SK-N-SH (cell line): ENCODE measurements around the gene COLEC12. TPM values are rescaled to one million over a fixed set of nuclear protein-coding genes. Genes with fewer than 3 reads are reported as not detected.
"Not testable (repeated sequence)": the region's sequence is repeated elsewhere in the genome, so short reads cannot be mapped to it uniquely, and the experiment has no call there.

Experiments
- CTCF ChIA-PET: fragments of 300-600, 350-600 bp; formaldehyde crosslinking; extraction: SDS; loops from one replicate; lab custom pipeline; 2021; lab: Yijun Ruan, JAX
- POLR2A ChIA-PET: fragments of 350-600 bp; sonication (Branson Sonifier 250); formaldehyde crosslinking; extraction: SDS; loops from one replicate; lab custom pipeline; 2020; ENCODE audit warnings: antibody characterized with exemption, inconsistent platforms; lab: Yijun Ruan, JAX
- DNase-seq: peaks from one replicate; pipeline ENCODE4 v3.0.0; 2012
- H2AFZ ChIP-seq: fragments of 200-600 bp; sonication (generic); 2 replicates; pipeline ENCODE4 v1.8.1; 2016; ENCODE audit warnings: antibody characterized with exemption, mild to moderate bottlenecking, low read depth
- H3F3A ChIP-seq: fragments of 200-600 bp; sonication (generic); replicated peaks from 2 replicates; pipeline ENCODE3; 2016; ENCODE audit warnings: antibody characterized with exemption, mild to moderate bottlenecking; ENCODE audit not compliant: insufficient read depth
- H3K27ac ChIP-seq, 2 experiments: fragments of 200-500 bp in 1 of 2; fragments of 200-600 bp in 1 of 2; sonication (Bioruptor generic) in 1 of 2; sonication (generic), shearing (Covaris generic) in 1 of 2; 2 replicates each; pipeline versions ENCODE4 v1.5.1 to v1.6.1; 2014 to 2016; ENCODE audit warnings: low read depth in 2 of 2, inconsistent platforms in 1 of 2, low read length in 1 of 2, mild to moderate bottlenecking in 1 of 2, mixed read lengths in 1 of 2
- H3K27me3 ChIP-seq: fragments of 200-600 bp; sonication (generic), shearing (Covaris generic); 2 replicates; pipeline ENCODE4 v1.6.1; 2016; ENCODE audit warnings: mixed run types; ENCODE audit not compliant: insufficient read depth
- H3K36me3 ChIP-seq, 2 experiments: fragments of 200-500 bp in 1 of 2; fragments of 200-600 bp in 1 of 2; sonication (Bioruptor generic) in 1 of 2; sonication (generic) in 1 of 2; replicated peaks in 1 of 2; 2 replicates each; pipeline versions ENCODE3 to v1.5.1; 2014 to 2016; ENCODE audit warnings: low read length in 1 of 2, mild to moderate bottlenecking in 1 of 2; ENCODE audit not compliant: insufficient read depth in 2 of 2, control insufficient read depth in 1 of 2
- H3K4me1 ChIP-seq, 2 experiments: fragments of 200-500 bp in 1 of 2; fragments of 200-600 bp in 1 of 2; sonication (Bioruptor generic) in 1 of 2; sonication (generic), shearing (Covaris generic) in 1 of 2; 2 replicates each; pipeline versions ENCODE4 v1.5.1 to v1.6.1; 2014 to 2016; ENCODE audit warnings: low read depth in 1 of 2, low read length in 1 of 2, mixed run types in 1 of 2; ENCODE audit not compliant: insufficient read depth in 2 of 2, control insufficient read depth in 1 of 2
- H3K4me2 ChIP-seq: fragments of 200-600 bp; sonication (generic), shearing (Covaris generic); 2 replicates; pipeline ENCODE4 v1.6.1; 2017; ENCODE audit warnings: mixed run types
- H3K4me3 ChIP-seq, 2 experiments: fragments of 200-500 bp in 1 of 2; fragments of 200-600 bp in 1 of 2; sonication (Bioruptor generic) in 1 of 2; sonication (generic), shearing (Covaris generic) in 1 of 2; 2 replicates each; pipeline versions ENCODE4 v1.5.1 to v1.8.1; 2014 to 2016; ENCODE audit warnings: low read depth in 2 of 2, inconsistent platforms in 1 of 2, low read length in 1 of 2, mild to moderate bottlenecking in 1 of 2, mixed read lengths in 1 of 2, moderate library complexity in 1 of 2
- H3K79me2 ChIP-seq: fragments of 200-600 bp; sonication (generic); 2 replicates; pipeline ENCODE4 v1.8.1; 2017; ENCODE audit warnings: mild to moderate bottlenecking; ENCODE audit not compliant: insufficient read depth
- H3K9ac ChIP-seq: fragments of 200-600 bp; sonication (generic); 2 replicates; pipeline ENCODE4 v1.6.1; 2017; ENCODE audit warnings: mixed run types
- H3K9me2 ChIP-seq: fragments of 200-600 bp; sonication (generic); 2 replicates; pipeline ENCODE4 v1.6.1; 2017; ENCODE audit warnings: mixed run types
- H3K9me3 ChIP-seq: fragments of 200-600 bp; sonication (generic); 2 replicates; pipeline ENCODE4 v1.6.1; 2017; ENCODE audit warnings: mixed run types, mild to moderate bottlenecking, moderate library complexity
- H4K20me1 ChIP-seq: fragments of 200-600 bp; sonication (generic); 2 replicates; pipeline ENCODE4 v1.6.1; 2017; ENCODE audit warnings: mild to moderate bottlenecking, mixed run types; ENCODE audit not compliant: insufficient read depth
- ELF1 ChIP-seq: IDR thresholded peaks from 2 replicates; pipeline ENCODE4 v1.4.0; 2012
- JUND ChIP-seq: IDR thresholded peaks from 2 replicates; pipeline ENCODE4 v1.4.0; 2012
- NFIC ChIP-seq: IDR thresholded peaks from 2 replicates; pipeline ENCODE4 v1.4.0; 2012; ENCODE audit warnings: borderline replicate concordance
- RAD21 ChIP-seq: IDR thresholded peaks from 2 replicates; pipeline ENCODE4 v1.6.1; 2012; ENCODE audit warnings: mild to moderate bottlenecking, low read length
- WGBS: methylation state at CpG from one replicate; pipeline ENCODE4 v1.1.6; 2017; ENCODE audit warnings: low lambda C conversion rate; 5-methylcytosine and 5-hydroxymethylcytosine counted together
- polyA plus RNA-seq, 3 experiments: library from polyadenylated mRNA; depleted of rRNA; stranded (reverse); fragments of >200 nt; gene quantifications; 2 replicates each; pipeline ENCODE4 v1.2.3, GENCODE V29; 2012
- TF ChIP-seq, protein P1 (sequence below): fragments of 200-600 bp; sonication (generic); IDR thresholded peaks from 2 replicates; pipeline ENCODE4 v1.6.1; 2017; ENCODE audit warnings: antibody characterized with exemption, mild to moderate bottlenecking, moderate library complexity
- TF ChIP-seq, protein P2 (sequence below): IDR thresholded peaks from 2 replicates; pipeline ENCODE4 v1.4.0; 2012; ENCODE audit warnings: low read depth, borderline replicate concordance
- TF ChIP-seq, protein P3 (sequence below): IDR thresholded peaks from 2 replicates; pipeline ENCODE4 v1.4.0; 2012; ENCODE audit warnings: low read depth, borderline replicate concordance

COLEC12 gene
- polyA plus RNA-seq, 1 of the 3 experiments (the other 2 are of a cell fraction) = 41.2 TPM

DNA sequence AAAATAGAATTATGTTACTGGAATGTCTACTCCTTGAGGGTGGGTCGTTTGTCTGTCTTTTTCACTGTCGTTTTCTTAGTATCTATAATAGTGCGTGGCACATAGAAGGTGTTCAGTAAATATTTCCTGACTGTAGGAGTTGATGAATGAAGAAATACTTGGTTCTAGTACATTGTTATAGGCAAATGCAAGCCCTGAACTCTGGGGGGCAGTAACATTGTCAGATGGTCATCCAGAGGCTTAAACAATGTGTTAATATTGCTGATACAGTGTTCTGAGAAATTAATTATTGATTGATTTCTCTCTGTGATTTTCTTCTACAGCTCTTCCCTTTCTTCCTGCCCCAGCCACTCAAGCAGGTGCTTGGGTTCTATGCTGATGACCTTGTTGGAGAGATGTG is 208.2 kb downstream of the COLEC12 start:
- Histone ChIP-seq H3K79me2 (no peaks in the 10 kb centered on the region), H4K20me1 (no peaks in the 10 kb centered on the region), H3K4me1 (no peaks in the 10 kb centered on the region), H3K9ac (no peak overlapping the region), H2AFZ (no peak overlapping the region), H3K9me3 (no peaks in the 10 kb centered on the region), H3K4me2 (no peak overlapping the region), H3K4me3 (no peak overlapping the region), H3K27me3 (no peaks in the 10 kb centered on the region)
- CTCF ChIA-PET = interaction anchor here (1.3 to 2.0 kb wide), 3 partner anchors 29 to 324 kb away, joined by 5 read pairs; no protein-coding TSS in a partner anchor
- WGBS = 44% methylated on average over 3 of the region's 3 CpGs
- DNase-seq = no peak
- TF ChIP-seq, protein P1, sequence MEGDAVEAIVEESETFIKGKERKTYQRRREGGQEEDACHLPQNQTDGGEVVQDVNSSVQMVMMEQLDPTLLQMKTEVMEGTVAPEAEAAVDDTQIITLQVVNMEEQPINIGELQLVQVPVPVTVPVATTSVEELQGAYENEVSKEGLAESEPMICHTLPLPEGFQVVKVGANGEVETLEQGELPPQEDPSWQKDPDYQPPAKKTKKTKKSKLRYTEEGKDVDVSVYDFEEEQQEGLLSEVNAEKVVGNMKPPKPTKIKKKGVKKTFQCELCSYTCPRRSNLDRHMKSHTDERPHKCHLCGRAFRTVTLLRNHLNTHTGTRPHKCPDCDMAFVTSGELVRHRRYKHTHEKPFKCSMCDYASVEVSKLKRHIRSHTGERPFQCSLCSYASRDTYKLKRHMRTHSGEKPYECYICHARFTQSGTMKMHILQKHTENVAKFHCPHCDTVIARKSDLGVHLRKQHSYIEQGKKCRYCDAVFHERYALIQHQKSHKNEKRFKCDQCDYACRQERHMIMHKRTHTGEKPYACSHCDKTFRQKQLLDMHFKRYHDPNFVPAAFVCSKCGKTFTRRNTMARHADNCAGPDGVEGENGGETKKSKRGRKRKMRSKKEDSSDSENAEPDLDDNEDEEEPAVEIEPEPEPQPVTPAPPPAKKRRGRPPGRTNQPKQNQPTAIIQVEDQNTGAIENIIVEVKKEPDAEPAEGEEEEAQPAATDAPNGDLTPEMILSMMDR = peak; percentile 36
- TF ChIP-seq, protein P2, sequence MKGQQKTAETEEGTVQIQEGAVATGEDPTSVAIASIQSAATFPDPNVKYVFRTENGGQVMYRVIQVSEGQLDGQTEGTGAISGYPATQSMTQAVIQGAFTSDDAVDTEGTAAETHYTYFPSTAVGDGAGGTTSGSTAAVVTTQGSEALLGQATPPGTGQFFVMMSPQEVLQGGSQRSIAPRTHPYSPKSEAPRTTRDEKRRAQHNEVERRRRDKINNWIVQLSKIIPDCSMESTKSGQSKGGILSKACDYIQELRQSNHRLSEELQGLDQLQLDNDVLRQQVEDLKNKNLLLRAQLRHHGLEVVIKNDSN = no peak
- TF ChIP-seq RAD21 (peak; percentile 34; the same call in 1 of the 2 replicates), JUND (no peak), NFIC (no peak), ELF1 (no peak)
- TF ChIP-seq, protein P3, sequence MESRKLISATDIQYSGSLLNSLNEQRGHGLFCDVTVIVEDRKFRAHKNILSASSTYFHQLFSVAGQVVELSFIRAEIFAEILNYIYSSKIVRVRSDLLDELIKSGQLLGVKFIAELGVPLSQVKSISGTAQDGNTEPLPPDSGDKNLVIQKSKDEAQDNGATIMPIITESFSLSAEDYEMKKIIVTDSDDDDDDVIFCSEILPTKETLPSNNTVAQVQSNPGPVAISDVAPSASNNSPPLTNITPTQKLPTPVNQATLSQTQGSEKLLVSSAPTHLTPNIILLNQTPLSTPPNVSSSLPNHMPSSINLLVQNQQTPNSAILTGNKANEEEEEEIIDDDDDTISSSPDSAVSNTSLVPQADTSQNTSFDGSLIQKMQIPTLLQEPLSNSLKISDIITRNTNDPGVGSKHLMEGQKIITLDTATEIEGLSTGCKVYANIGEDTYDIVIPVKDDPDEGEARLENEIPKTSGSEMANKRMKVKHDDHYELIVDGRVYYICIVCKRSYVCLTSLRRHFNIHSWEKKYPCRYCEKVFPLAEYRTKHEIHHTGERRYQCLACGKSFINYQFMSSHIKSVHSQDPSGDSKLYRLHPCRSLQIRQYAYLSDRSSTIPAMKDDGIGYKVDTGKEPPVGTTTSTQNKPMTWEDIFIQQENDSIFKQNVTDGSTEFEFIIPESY = no peak
- TF ChIP-seq, all 33 proteins: peak for 2
- H3F3A ChIP-seq = no peaks in the 10 kb centered on the region
- H3K27ac ChIP-seq = no peak overlapping the region
- H3K9me2 ChIP-seq = no peaks in the 10 kb centered on the region
- POLR2A ChIA-PET = no interaction called here
- no peaks in the 10 kb centered on the region for H3K36me3 ChIP-seq

DNA sequence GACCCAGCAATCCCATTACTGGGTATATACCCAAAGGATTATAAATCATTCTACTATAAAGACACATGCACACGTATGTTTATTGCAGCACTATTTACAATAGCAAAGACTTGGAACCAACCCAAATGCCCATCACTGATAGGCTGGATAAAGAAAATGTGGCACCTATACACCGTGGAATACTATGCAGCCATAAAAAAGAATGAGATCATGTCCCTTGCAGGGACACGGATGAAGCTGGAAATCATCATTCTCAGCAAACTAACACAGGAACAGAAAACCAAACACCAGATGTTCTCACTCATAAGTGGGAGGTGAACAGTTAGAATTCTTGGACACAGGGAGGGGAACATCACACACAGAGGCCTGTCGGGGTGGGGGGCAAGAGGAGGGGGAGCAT is 210.5 kb downstream of the COLEC12 start:
- POLR2A ChIA-PET, H3K27ac ChIP-seq, H3F3A ChIP-seq, H4K20me1 ChIP-seq, DNase-seq, H3K27me3 ChIP-seq, H3K4me1 ChIP-seq, H3K36me3 ChIP-seq, H3K79me2 ChIP-seq, H3K9me2 ChIP-seq, H3K4me3 ChIP-seq, H3K9me3 ChIP-seq, H3K4me2 ChIP-seq, H2AFZ ChIP-seq, H3K9ac ChIP-seq: not testable (repeated sequence)
- 55% methylated on average over 4 of the region's 4 CpGs for WGBS
- CTCF ChIA-PET = interaction anchor here (0.8 to 1.3 kb wide), 2 partner anchors 327 to 541 kb away, joined by 5 to 8 read pairs; no protein-coding TSS in a partner anchor
